GM21367 (cell line): ENCODE data around the gene TSC22D2.

Source experiments
- ATAC-seq: cut with Tn5 transposase; IDR thresholded peaks from one replicate; pipeline ENCODE4 v1.9.1; 2021; ENCODE audit not compliant: unreplicated experiment

Gene TSC22D2

DNA sequence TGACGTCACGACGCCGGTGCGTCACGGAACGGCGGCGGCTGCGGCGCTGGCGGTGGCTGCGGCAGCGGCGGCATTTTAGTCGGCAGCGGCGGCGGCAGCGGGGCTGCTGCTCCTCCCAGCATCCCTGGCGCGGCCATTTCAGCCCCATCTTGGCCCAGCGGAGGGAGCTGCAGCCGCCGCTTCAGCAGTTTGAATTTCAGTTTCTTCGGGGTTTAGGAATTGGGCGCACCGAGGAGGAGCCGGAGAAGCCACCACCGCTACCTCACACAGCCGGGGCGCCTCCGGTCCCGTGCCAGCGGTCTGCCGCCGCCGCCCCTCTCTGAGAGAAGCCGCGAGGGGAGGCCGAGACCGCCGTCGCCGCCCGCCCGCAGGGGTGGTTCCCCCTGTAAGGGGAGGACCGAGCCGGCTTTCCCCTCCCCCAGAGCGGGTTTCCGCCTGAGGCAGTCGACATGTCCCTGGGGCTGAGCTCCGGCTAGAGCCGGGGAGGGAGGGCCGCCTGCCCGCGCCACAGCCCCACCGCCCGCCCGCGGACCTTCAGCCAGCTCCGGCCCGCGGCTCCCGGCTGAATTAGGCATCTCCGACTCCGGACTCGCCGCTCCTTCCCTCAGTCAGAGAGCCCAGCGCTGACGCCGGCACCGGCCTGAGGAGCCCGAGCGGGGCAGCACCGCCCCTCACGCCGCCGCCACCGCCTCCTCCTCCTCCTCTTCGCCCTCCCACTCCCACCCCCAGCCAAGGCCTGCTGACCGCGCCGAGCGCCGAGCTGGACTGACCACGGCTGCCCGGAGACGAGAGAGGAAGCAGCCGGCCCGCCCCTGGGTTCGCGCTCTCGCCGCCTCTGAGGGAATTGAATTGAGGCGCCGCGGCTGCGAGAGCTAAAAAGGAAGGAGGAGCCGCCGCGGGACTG lies at the start of gene TSC22D2:
TSS of gene TSC22D2 (plus strand) at position 78 of the 904 bp plus-strand sequence. CDS start 1,053 bp downstream, outside the sequence.
- peak; percentile 52 for ATAC-seq

DNA sequence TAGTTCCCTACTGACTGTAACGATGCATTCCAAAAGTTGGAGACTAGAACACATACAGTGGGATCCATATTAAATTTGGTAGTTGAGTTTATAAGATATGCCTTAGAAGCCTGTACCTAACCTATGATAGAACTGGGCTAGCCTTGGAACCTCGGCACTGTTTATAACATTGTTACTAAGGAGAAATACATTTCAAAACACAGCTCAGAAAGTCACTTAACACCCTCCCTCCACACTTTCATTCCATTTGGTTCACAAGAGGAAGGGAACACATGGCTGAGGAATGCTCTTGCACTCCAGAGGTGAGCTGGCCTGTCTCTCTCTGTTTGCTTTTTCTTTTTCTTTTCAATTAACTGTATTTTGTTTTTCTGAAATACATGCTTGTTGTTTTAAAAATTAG lies 48.7 kb upstream of the TSC22D2 start:
- ATAC-seq, result no peak

DNA sequence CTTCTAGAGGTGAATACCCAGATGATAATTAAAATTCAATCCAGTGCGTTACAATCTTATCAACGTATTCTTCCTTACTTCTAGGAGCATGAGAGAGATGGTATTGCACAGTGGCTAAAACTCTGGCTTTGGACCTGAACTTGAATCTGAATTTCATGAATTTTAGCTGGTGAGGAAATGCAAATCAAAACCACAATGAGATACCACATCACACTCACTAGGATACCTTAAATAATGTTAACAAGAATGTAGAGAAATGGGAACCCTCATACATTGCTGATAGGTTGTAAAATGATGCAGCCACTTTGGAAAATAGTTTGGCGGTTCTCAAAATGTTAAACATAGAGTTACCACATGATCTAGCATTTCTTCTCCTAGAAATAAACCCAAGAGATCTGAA lies 47.1 kb upstream of the TSC22D2 start:
- ATAC-seq, result no peak

DNA sequence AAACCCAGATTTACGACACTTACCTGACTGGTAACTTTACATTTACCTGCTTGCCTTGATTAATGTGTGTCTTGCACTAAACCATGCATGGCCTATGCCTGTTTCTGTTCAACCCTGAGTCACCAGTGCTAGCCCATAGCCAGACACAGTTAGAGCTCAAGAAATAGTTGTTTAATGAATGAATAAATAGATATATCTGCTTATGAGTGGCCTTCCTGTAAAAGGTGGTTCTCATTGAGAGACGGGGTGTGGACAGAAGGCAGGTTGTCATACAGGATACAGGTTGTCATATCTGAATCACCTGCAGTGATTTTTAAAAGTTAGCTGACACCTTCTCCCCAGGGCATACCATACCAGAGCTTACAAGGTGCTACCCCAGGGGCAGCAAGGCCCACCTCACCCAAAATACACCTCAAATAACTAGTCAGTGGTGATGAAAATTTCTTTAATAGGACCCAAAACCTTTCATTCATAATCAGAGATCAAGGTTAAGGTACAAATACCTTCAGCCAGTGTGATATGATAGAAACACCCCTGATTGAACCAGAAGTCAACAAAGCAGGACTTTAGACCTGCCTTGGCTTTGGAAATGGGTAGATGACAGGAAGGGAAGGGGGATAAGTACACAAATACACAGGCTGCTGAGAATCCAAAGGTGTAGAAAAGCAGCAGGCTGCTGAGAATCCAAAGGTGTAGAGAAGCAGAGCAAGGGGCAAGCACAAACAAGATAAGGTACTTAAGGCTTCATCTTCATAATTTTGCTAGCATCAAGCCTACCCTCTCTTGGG lies 45.4 kb upstream of the TSC22D2 start:
- ATAC-seq, result no peak

DNA sequence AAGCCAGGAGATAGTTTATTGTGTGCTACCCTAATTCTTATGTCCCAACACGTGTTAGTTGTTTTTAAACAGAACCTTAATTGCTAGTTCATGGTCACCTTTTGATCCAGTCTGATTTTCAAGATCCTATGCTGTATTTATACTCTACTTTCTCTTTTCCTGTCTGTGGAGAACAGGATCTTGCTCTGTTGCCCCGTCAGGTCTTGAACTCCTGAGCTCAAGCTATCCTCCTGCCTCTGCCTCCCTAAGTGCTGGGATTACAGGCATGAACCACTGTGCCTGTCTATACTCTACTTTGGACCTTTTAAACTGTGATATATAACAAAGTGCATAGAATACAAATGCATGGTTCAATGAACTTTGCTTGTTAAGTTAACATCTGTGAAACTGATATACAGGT lies 44.7 kb upstream of the TSC22D2 start:
- no peak for ATAC-seq

DNA sequence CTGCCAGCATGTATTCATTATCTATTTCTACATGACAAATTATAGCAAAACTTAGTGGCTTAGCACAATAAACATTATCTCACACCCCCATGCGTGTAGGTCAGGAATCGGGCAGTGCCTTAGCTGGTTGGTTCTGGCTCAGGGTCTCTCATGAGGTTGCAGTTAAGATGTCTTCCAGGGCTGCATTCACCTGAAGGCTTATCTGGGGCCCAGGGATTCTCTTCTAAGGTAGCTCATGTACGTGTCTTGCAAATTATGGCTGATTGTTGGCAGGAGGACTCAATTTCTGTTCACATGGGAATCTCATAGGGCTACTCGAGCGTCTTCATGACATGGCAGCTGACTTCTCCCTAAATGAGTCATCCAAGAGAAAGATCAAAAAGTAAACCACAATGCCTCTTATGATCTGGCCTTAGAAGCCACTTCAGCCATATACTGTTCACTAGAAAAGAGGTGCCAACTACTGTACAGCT lies 42.9 kb upstream of the TSC22D2 start:
- no peak for ATAC-seq

DNA sequence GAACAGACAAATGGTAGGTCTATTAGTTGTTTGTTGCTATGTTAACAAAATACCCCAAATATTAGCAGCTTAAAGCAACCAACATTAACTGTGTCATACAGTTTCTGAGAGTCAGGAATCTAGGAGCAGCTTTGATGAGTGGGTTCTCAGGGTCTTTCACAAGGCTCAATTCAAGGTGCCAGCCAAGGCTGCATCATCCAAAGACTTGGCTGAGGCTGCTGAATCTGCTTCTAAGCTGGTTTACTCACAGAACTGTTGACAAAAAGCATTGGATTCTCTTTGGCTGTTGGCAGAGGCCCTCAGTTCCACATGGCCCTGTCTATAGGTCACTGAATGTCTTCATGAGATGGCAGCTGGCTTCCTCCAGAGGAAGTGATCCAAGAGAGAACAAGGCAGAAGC lies 40.3 kb upstream of the TSC22D2 start:
- no peak for ATAC-seq

DNA sequence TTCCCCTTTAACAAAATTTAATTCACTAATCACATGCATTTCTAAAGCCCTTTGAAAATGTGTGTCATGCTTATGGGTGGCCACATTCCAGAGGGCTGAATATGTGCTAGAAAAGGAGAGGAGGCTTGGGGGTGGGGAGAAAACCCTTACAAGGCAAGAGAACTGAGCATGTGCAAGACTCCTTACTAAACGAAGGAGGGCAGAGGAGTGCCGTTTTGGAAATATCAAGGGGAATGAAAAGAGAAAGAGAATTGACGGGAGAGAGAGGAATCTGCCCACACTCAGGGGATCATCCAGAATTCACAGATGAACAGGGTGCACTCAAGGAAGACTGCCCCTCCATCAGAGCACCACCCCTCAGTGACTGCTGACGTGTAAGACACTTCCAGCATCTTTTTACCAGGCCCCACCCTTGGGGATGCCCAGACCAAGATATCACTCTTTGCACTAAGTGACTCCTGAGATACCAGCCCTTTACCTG lies 37.9 kb upstream of the TSC22D2 start:
- ATAC-seq, result no peak

DNA sequence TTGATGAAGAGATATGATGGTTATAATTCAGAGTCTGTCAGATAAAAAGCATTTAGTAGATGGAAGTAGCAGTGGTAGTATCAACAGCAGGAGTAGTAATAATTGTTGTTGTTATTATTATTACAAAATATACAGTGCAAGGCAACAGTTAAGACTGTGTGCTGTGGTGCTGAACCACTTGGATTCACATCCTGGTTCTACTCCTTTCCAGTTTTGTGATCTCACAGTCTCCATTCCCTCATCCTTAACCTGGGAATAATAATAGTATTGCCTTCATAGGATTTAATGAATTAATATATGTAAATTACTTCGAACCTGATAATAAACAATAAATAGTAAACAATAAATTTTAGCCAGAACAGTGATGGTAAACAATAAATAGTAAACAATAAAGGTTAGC lies 37.1 kb upstream of the TSC22D2 start:
- ATAC-seq, result no peak

DNA sequence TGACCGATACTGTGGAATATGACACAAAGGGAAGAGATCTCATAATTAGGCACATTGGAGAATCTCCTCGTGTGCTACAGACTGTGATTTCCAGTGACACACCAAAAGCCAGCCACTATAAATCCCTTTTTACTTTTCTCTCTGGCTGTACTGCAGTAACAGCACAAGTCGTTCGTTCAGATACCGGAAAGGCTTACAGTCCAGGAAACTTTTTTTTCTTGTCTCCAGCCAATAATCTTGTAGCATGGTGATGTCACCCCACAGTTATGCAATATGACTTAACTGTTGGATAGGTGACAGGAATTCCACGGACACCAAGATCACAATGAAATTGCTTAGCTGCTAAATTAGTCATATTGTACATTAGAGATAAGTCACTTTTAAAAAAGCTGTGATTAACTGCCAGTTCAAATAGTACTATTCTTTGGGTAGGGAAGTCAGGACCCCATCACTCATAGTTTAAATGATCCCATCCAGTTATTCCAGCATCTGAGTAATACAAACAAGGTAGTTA lies 36.3 kb upstream of the TSC22D2 start:
- ATAC-seq, result no peak

DNA sequence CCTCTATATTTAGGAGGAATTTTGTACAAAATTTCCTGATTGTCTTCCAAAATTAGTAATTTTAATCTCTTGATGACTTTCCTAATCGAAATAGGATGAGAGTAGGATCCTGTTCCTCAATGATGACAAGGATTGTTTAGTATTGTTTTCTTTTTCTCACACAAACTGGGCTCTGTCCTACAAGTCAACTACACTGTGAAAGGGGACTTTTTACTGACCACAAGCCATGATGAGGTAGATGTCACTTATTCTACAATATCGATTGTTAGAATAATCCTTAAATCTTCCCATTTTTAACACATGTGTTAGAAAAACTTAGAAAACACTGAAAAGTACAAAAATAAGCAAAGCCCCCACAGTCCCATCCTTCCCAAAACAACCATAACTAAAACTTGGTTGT lies 35.8 kb upstream of the TSC22D2 start:
- no peak for ATAC-seq

DNA sequence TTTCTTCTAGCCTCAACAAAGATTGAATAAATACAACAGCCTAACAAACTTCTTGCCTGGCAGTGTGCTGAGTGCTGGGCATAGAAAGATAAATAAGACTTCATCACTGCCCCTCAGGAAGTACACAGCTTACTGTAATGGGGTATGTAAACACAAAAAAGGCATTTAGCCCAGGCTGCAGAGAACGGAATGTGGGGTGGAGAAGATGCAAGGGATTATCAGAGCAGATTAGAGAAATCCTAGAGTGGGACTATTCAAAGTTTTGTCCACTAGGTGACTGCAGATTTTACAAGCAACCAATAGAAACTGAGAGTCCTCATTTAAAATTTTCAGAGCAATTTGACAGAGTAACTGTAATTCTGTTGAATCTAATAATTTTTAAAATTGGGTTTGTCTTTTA lies 35.4 kb upstream of the TSC22D2 start:
- no peak for ATAC-seq

DNA sequence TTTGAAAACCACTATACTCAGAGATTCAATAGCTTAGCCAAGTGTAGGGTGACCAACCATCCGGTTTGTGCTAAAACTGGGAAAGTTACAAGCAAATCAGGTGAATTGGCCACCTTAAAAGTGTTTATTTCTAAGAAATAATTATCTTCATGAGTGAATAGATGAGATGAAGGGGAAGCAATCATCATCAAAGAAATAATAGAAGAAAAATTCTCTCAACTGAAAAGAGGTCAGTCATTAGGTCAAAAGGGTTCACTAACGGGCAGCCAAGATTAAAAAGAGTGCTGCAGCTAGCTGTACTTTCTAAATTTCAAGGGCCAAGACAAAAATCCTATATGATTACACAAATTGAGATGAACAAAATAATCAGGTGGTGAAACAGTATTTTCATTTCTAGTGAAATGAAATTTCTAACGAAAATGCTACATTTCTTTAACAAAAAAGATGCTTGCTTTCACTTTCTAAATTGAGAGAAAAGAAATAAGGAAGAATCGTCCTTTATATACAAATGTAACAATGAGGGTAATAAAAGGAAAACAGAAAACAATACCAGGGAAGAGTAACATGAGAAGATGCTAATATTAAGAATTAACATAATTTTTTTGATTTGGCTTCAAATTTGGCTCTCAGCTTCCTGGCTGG lies 34.7 kb upstream of the TSC22D2 start:
- ATAC-seq, result no peak

DNA sequence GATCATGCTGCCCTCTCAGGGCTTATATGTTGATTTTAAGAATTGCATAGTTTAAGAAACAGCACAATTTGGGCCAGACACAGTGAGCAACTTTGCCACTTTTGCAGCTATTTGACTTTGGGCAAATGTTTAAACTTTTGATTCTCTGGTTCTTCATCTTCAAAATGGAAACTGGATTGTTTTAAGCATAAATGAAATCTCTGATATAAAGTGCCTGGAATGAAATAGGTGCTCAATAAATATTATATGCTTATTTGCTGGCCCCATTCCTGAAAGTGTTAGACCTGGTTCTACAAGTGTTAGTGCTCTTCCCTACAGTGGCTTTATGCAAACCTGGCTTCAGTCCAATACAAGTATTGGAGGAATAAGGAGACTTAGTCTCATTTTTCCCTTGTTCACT lies 33.1 kb upstream of the TSC22D2 start:
- ATAC-seq, result no peak

DNA sequence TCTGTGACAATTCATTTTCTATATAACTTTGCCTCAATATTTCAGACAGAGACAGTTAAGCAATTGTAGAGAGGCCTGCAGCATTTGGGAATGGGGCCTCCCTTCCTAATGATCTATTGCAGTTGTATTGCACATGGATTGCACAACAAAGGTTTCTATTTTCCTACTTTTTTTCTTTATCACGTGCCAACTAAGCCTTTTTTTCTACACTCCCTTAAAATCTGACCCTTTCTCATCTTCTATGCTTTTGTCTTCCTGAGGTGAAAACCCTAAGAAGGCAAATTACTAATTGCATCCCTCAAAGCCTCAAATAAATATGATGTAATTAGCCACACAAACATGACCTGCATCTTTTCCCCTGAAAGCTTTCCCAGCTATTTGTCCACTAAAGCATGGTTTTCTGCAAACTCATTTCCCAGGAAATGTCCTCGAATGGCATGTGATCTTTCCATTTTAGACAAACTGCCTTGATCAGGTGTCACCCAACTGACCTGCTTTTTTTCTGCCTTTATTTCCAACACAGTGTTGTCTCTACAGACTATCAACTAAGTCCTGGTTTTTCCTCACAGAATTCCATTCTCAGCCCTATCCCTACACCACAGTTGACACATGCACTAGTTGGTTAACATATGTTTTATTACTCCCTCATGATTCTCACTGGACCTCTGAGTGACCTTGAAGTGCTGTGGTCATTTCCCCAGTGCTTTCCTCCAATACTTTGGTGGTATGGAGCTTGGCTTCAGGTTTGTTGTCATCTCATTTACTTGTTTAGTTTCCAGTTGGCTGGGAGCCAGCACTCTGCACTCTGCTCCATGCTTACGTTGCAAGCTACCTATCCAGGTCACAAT lies 31.9 kb upstream of the TSC22D2 start:
- ATAC-seq, result no peak

DNA sequence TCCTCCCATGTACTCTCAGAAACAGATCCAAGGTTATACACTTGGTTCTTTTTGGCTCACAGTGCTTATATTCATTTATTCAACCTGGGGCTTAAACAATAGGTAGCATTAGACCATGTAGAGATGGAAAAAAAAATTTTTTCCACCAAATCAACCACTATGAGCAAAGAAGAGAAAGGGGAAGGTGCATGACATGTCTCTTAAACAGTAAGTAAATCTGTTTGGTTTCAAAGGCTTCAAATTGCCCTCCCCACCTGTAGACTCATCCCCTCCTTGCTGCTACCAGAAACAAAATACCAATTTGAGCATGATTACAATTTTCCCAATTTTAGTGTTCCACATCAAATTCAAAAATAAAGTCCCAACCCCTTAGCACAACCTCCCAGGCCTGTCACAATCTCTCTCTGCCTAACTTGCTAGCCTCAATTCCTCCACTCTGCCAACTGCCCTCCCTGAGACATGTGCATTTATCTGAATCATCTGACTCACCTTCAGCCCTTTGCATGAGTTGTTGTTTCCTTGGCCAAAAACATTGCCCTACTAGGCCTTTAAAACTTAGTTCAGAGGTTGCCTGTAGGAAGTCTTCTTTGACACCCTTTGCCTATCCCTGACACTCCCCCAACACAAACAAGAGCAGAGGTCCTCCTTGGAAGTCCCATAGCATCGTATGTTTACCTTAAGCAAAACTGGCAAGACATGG lies 30.3 kb upstream of the TSC22D2 start:
- ATAC-seq, result no peak

DNA sequence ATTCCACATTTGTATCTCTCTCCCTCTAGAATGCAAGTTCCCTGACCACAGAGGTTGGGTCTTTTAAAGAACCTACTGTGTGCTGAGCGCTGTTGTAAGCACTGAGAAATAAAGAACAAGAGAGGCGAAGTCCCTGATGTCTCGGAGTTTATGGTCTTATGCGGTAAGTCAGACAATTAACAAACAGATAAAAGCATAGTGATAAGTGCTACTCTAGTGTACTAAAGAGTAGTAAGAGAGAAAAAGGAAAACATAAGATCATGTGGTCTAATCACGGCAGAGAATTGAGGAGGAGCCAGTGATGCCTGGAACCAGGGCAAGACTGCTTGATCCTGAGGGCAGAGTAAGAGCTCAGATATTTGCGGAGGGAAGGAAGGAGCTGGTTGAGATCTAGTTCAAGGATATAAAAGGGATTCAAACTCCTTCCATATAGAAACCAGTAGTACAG lies 29.8 kb upstream of the TSC22D2 start:
- no peak for ATAC-seq

DNA sequence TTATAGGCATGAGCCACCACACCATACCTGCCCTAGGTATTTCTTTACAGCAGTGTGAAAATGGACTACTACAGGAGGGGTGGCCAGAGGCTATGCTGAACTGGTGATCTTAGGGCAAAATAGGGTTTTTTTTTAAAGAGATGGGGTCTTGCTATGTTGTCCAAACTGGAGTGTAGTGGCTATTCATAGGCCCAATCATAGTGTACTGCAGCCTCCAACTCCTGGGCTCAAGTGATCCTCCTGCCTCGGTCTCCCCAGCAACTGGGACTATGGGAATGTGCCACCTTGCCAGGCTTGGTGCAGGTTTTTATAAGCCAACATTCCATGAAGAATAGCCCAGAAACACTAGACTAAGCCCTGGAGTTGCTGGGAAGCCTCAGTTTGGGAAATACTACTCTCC lies 28.6 kb upstream of the TSC22D2 start:
- ATAC-seq, result no peak
